Measurements from ENCODE around the gene BACE1. TPM values are rescaled to one million over a fixed set of nuclear protein-coding genes. Genes with fewer than 3 reads are reported as not detected.

The BACE1 gene
- total and polyA plus RNA-seq, 2 of the 13 experiments (the other 11 are each of a cell fraction or from before 2014, with no cell fraction given), result 7.5 to 17.9 TPM

DNA sequence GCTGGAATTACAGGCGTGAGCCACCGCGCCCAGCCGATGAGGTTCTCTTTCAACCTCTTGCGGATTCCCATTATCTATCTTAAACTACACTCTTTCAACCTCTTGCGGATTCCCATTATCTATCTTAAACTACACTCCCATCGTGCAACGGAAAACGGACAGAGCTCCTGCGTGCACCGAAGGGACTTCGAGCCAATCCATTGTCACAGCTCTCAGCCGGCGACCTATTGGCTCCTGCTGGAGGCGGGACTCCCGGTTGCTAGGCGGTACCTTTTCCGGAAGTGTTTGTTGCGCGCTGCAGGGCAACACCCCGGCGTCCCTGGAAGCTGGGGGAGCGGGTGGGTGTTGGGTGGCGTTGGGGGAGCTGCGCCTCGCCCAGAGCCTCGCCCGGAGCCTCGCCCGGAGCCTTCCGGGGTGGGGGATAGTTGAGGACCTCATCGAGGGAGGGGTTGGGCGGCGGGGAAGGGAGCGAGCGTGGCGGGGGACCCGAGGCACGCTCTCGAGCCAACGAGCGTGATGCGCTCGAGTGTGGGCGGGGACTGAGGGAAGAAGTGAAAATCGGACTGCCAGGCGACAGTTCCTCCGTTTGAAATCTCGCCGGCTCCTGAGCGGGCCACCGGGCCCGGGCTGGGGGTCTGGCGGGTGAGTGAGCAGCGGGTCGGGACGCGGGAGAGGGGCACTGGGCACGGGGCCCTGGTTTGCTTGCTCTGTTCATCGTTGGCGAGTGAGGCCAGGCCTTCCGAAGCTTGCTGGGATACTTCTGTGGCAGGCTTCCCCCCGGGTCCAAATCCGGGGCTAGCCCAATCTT, 11.7 kb upstream of the BACE1 start, which contains the start of gene CEP164 (continued):
- TF ChIP-seq, protein P1, sequence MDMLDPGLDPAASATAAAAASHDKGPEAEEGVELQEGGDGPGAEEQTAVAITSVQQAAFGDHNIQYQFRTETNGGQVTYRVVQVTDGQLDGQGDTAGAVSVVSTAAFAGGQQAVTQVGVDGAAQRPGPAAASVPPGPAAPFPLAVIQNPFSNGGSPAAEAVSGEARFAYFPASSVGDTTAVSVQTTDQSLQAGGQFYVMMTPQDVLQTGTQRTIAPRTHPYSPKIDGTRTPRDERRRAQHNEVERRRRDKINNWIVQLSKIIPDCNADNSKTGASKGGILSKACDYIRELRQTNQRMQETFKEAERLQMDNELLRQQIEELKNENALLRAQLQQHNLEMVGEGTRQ (IDR thresholded peaks at IDR 0.05; ENCODE audit: low read depth, low read length), result no peak
- TF ChIP-seq, protein P1 (CRISPR knock-in tag; IDR thresholded peaks at IDR 0.05; ENCODE audit: borderline replicate concordance), result no peak
- TF ChIP-seq SMYD3 (CRISPR knock-in tag; IDR thresholded peaks at IDR 0.05) (0 out of 2 replicates have a peak, but pooled peaks have one; percentile 18), DPF2 (CRISPR knock-in tag; IDR thresholded peaks at IDR 0.05; ENCODE audit: borderline replicate concordance, low read depth) (no peak), POLR2AphosphoS2 (IDR thresholded peaks at IDR 0.05; ENCODE audit: low read depth, low read length) (no peak), POLR2A (IDR thresholded peaks at IDR 0.05; ENCODE audit: insufficient read depth in 1 of 2, low read depth in 2 of 2, low read length in 2 of 2) (peak; percentile 38 to 55), ARID2 (CRISPR knock-in tag; IDR thresholded peaks at IDR 0.05; ENCODE audit: borderline replicate concordance) (peak; percentile 88; the same call in 1 of the 2 replicates), FOXJ3 (CRISPR knock-in tag; IDR thresholded peaks at IDR 0.05; ENCODE audit: borderline replicate concordance) (0 out of 2 replicates have a peak, but pooled peaks have one; percentile 23), KDM2A (CRISPR knock-in tag; IDR thresholded peaks at IDR 0.05; ENCODE audit: borderline replicate concordance, low read depth) (peak; percentile 77; the same call in 1 of the 2 replicates), ETV5 (CRISPR knock-in tag; IDR thresholded peaks at IDR 0.05; ENCODE audit: borderline replicate concordance) (peak; percentile 52), IKZF1 (IDR thresholded peaks at IDR 0.05) (no peak), HNRNPLL (IDR thresholded peaks at IDR 0.05; ENCODE audit: low read depth, low read length, poor library complexity, severe bottlenecking) (peak; percentile 70), ZNF430 (CRISPR knock-in tag; IDR thresholded peaks at IDR 0.05) (0 out of 2 replicates have a peak, but pooled peaks have one; percentile 55), ADNP (CRISPR knock-in tag; IDR thresholded peaks at IDR 0.05) (0 out of 2 replicates have a peak, but pooled peaks have one; percentile 72), NCOA2 (CRISPR knock-in tag; IDR thresholded peaks at IDR 0.05) (no peak)
- TF ChIP-seq, protein P2, sequence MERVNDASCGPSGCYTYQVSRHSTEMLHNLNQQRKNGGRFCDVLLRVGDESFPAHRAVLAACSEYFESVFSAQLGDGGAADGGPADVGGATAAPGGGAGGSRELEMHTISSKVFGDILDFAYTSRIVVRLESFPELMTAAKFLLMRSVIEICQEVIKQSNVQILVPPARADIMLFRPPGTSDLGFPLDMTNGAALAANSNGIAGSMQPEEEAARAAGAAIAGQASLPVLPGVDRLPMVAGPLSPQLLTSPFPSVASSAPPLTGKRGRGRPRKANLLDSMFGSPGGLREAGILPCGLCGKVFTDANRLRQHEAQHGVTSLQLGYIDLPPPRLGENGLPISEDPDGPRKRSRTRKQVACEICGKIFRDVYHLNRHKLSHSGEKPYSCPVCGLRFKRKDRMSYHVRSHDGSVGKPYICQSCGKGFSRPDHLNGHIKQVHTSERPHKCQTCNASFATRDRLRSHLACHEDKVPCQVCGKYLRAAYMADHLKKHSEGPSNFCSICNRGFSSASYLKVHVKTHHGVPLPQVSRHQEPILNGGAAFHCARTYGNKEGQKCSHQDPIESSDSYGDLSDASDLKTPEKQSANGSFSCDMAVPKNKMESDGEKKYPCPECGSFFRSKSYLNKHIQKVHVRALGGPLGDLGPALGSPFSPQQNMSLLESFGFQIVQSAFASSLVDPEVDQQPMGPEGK (CRISPR knock-in tag; IDR thresholded peaks at IDR 0.05), result peak; percentile 82
- TF ChIP-seq, protein P3, sequence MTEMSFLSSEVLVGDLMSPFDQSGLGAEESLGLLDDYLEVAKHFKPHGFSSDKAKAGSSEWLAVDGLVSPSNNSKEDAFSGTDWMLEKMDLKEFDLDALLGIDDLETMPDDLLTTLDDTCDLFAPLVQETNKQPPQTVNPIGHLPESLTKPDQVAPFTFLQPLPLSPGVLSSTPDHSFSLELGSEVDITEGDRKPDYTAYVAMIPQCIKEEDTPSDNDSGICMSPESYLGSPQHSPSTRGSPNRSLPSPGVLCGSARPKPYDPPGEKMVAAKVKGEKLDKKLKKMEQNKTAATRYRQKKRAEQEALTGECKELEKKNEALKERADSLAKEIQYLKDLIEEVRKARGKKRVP (CRISPR knock-in tag; IDR thresholded peaks at IDR 0.05), result peak in 1 of 2 experiments; percentile 47; a peak in 2 of 4 replicates
- TF ChIP-seq, protein P4, sequence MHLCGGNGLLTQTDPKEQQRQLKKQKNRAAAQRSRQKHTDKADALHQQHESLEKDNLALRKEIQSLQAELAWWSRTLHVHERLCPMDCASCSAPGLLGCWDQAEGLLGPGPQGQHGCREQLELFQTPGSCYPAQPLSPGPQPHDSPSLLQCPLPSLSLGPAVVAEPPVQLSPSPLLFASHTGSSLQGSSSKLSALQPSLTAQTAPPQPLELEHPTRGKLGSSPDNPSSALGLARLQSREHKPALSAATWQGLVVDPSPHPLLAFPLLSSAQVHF (CRISPR knock-in tag; IDR thresholded peaks at IDR 0.05), result 0 out of 2 replicates have a peak, but pooled peaks have one; percentile 55
- TF ChIP-seq, protein P5, sequence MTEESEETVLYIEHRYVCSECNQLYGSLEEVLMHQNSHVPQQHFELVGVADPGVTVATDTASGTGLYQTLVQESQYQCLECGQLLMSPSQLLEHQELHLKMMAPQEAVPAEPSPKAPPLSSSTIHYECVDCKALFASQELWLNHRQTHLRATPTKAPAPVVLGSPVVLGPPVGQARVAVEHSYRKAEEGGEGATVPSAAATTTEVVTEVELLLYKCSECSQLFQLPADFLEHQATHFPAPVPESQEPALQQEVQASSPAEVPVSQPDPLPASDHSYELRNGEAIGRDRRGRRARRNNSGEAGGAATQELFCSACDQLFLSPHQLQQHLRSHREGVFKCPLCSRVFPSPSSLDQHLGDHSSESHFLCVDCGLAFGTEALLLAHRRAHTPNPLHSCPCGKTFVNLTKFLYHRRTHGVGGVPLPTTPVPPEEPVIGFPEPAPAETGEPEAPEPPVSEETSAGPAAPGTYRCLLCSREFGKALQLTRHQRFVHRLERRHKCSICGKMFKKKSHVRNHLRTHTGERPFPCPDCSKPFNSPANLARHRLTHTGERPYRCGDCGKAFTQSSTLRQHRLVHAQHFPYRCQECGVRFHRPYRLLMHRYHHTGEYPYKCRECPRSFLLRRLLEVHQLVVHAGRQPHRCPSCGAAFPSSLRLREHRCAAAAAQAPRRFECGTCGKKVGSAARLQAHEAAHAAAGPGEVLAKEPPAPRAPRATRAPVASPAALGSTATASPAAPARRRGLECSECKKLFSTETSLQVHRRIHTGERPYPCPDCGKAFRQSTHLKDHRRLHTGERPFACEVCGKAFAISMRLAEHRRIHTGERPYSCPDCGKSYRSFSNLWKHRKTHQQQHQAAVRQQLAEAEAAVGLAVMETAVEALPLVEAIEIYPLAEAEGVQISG (CRISPR knock-in tag; IDR thresholded peaks at IDR 0.05), result peak; percentile 78
